Fibroblast of lung (primary cell): Measurements from ENCODE around the gene ACTRT2. TPM values are rescaled to one million over a fixed set of nuclear protein-coding genes. Genes with fewer than 3 reads are reported as not detected.

Source experiments
- DNase-seq, 2 donors: peaks; one replicate each; pipeline versions ENCODE4 v3.0.0 to v3.0.0-alpha.2; 2010; ENCODE audit warnings: low read depth in 2 of 2
- H2AFZ ChIP-seq: 2 replicates; pipeline ENCODE4 v1.5.1; 2012; ENCODE audit warnings: low read length, control low read depth, inconsistent platforms
- H3K27ac ChIP-seq: 2 replicates; pipeline ENCODE4 v1.5.1; 2011; ENCODE audit warnings: low read length, control low read depth; ENCODE audit not compliant: insufficient read depth
- H3K27me3 ChIP-seq: 2 replicates; pipeline ENCODE4 v1.5.1; 2011; ENCODE audit warnings: mild to moderate bottlenecking, low read length; ENCODE audit not compliant: control insufficient read depth, insufficient read depth
- H3K36me3 ChIP-seq: 2 replicates; pipeline ENCODE4 v1.5.1; 2011; ENCODE audit warnings: low read length; ENCODE audit not compliant: control insufficient read depth, insufficient read depth
- H3K4me1 ChIP-seq: 2 replicates; pipeline ENCODE4 v1.5.1; 2011; ENCODE audit warnings: low read length; ENCODE audit not compliant: control insufficient read depth, insufficient read depth; ENCODE audit errors: extremely low read depth
- H3K4me2 ChIP-seq: 2 replicates; pipeline ENCODE4 v1.5.1; 2011; ENCODE audit warnings: low read length, control low read depth; ENCODE audit not compliant: insufficient read depth; ENCODE audit errors: extremely low read depth
- H3K4me3 ChIP-seq, 4 experiments: fragments of 200-600 bp in 1 of 4; sonication (generic) in 1 of 4; replicated peaks in 1 of 4; 2 replicates each; pipeline ENCODE4 v1.5.1; 2011 to 2016; ENCODE audit warnings: low read length in 4 of 4, low read depth in 3 of 4, mild to moderate bottlenecking in 3 of 4, control low read depth in 2 of 4, inconsistent platforms in 1 of 4, mixed read lengths in 1 of 4; ENCODE audit not compliant: insufficient read depth in 1 of 4; ENCODE audit errors: control extremely low read depth in 1 of 4
- H3K79me2 ChIP-seq: 2 replicates; pipeline ENCODE4 v1.5.1; 2012; ENCODE audit warnings: mild to moderate bottlenecking, low read length, inconsistent platforms; ENCODE audit not compliant: control insufficient read depth, insufficient read depth
- H3K9ac ChIP-seq: 2 replicates; pipeline ENCODE4 v1.5.1; 2011; ENCODE audit warnings: mild to moderate bottlenecking, low read length, control low read depth; ENCODE audit not compliant: insufficient read depth
- H3K9me3 ChIP-seq: 2 replicates; pipeline ENCODE4 v1.5.1; 2012; ENCODE audit warnings: low read depth, low read length; ENCODE audit not compliant: control insufficient read depth, insufficient read depth
- H4K20me1 ChIP-seq: 2 replicates; pipeline ENCODE4 v1.5.1; 2011; ENCODE audit warnings: low read length; ENCODE audit not compliant: control insufficient read depth, insufficient read depth; ENCODE audit errors: extremely low read depth
- CTCF ChIP-seq, 2 donors: IDR thresholded peaks in 1 of 2; conservative IDR thresholded peaks in 1 of 2; 1 replicate in 1 of 2; 2 replicates in 1 of 2; pipeline ENCODE4 v1.5.1; 2011 to 2012; ENCODE audit warnings: low read length in 2 of 2, control low read depth in 1 of 2, inconsistent platforms in 1 of 2, low read depth in 1 of 2, mild to moderate bottlenecking in 1 of 2
- EZH2 ChIP-seq: IDR thresholded peaks from 2 replicates; pipeline ENCODE4 v1.5.1; 2012; ENCODE audit warnings: low read length, control low read depth, mild to moderate bottlenecking; ENCODE audit errors: missing control alignments
- polyA plus RNA-seq, 2 donors: library from polyadenylated mRNA; depleted of rRNA in 1 of 2; stranded (reverse) in 1 of 2; unstranded in 1 of 2; fragments of >200 nt; gene quantifications; 2 replicates each; pipeline ENCODE4 v1.2.1, GENCODE V29; 2011 to 2012; ENCODE audit warnings: missing spikeins in 1 of 2
- total RNA-seq: library from RNA; depleted of rRNA; stranded (reverse); fragments of >200 nt; gene quantifications from 2 replicates; pipeline ENCODE4 v1.2.1, GENCODE V29; 2014

Gene ACTRT2
- total and polyA plus RNA-seq, 2 donors (not counting 1 experiment from before 2014, with no cell fraction given): not detected

GRCh38 chr1:3018576-3018975 lies 2.7 kb upstream of the ACTRT2 start:
- H3K4me3 ChIP-seq: no peak overlapping the region
- H3K27ac ChIP-seq: no peak overlapping the region
- H4K20me1 ChIP-seq: no peaks in the 10 kb centered on the region
- no peaks in the 10 kb centered on the region for H3K9me3 ChIP-seq
- H3K4me1 ChIP-seq: no peaks in the 10 kb centered on the region
- no peak overlapping the region for H2AFZ ChIP-seq
- H3K9ac ChIP-seq: no peak overlapping the region
- H3K79me2 ChIP-seq: no peaks in the 10 kb centered on the region
- DNase-seq: no peak
- no peaks in the 10 kb centered on the region for H3K36me3 ChIP-seq
- TF ChIP-seq EZH2 (no peak), CTCF (conservative IDR thresholded peaks at IDR 0.05 in 1 of 2, IDR thresholded peaks at IDR 0.05 in 1 of 2; ENCODE audit: low read depth in 1 of 2, low read length in 2 of 2) (no peak)
- H3K4me2 ChIP-seq: no peak overlapping the region
- H3K27me3 ChIP-seq: no peaks in the 10 kb centered on the region

DNA sequence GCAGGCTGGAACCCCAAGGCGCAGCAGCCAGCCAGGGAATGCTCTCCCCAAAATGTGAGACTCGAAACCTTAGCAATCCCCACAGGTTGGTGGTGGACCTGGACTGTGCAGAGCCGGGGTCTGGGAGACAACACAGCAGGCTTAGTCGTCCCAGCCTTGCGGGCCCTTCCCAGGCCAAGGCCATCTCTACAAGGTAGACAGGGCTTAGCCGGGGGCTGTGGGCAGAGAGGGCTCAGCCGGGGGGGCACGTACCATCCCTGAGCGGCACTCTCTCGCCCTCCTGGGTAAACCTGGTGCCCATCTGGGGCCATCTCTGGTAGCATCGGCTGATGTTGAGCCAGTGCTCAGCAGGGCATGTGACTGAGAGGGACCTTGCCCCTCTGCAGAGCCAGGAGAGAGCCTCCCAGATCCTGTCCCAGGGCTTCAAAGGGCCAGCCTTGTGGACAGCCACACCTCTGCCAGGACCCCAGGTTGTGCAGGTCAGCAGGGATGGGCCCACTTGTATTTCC lies 2.2 kb upstream of the ACTRT2 start:
- Histone ChIP-seq H3K9me3 (no peaks in the 10 kb centered on the region), H3K4me3 (no peak overlapping the region), H3K79me2 (no peaks in the 10 kb centered on the region), H3K4me2 (no peak overlapping the region), H3K27me3 (no peaks in the 10 kb centered on the region), H3K4me1 (no peaks in the 10 kb centered on the region), H3K27ac (no peak overlapping the region), H4K20me1 (no peaks in the 10 kb centered on the region), H2AFZ (no peak overlapping the region), H3K9ac (no peak overlapping the region), H3K36me3 (no peaks in the 10 kb centered on the region)
- DNase-seq: no peak
- TF ChIP-seq CTCF (conservative IDR thresholded peaks at IDR 0.05 in 1 of 2, IDR thresholded peaks at IDR 0.05 in 1 of 2; ENCODE audit: low read depth in 1 of 2, low read length in 2 of 2): no peak
- no peak for TF ChIP-seq EZH2

- TF ChIP-seq EZH2: no peak
- TF ChIP-seq CTCF (conservative IDR thresholded peaks at IDR 0.05 in 1 of 2, IDR thresholded peaks at IDR 0.05 in 1 of 2; ENCODE audit: low read depth in 1 of 2, low read length in 2 of 2): no peak
Observed at GRCh38 chr1:3019516-3020051, 1.7 kb upstream of the ACTRT2 start.

More at GRCh38 chr1:3019516-3020051, 1.7 kb upstream of the ACTRT2 start:
- Histone ChIP-seq H3K4me3 (no peak overlapping the region), H3K4me2 (no peak overlapping the region), H3K9me3 (no peaks in the 10 kb centered on the region), H3K27ac (no peak overlapping the region), H4K20me1 (no peaks in the 10 kb centered on the region), H3K36me3 (no peaks in the 10 kb centered on the region), H2AFZ (no peak overlapping the region), H3K27me3 (no peaks in the 10 kb centered on the region), H3K4me1 (no peaks in the 10 kb centered on the region), H3K79me2 (no peaks in the 10 kb centered on the region), H3K9ac (no peak overlapping the region)
- no peak for DNase-seq
